GM23248 (cell line): ENCODE measurements around the gene PLCB1. TPM values are rescaled to one million over a fixed set of nuclear protein-coding genes. Genes with fewer than 3 reads are reported as not detected.

Experiments used
- DNase-seq: peaks from one replicate; pipeline ENCODE4 v3.0.0-alpha.2; 2015
- H2AFZ ChIP-seq: fragments of 200-600 bp; sonication (generic); 2 replicates; pipeline ENCODE4 v1.6.1; 2016; ENCODE audit warnings: antibody characterized with exemption
- H3F3A ChIP-seq: fragments of 200-600 bp; sonication (generic); 2 replicates; pipeline ENCODE4 v1.6.1; 2016; ENCODE audit warnings: mild to moderate bottlenecking, antibody characterized with exemption, mixed run types; ENCODE audit not compliant: insufficient read depth
- H3K27ac ChIP-seq: fragments of 200-600 bp; sonication (generic); 2 replicates; pipeline ENCODE4 v1.5.1; 2016; ENCODE audit warnings: mild to moderate bottlenecking
- H3K27me3 ChIP-seq: fragments of 200-600 bp; sonication (generic); replicated peaks from 2 replicates; pipeline ENCODE4 v1.6.1; 2016; ENCODE audit warnings: mild to moderate bottlenecking; ENCODE audit not compliant: insufficient read depth
- H3K36me3 ChIP-seq: fragments of 200-600 bp; sonication (generic); 2 replicates; pipeline ENCODE4 v1.6.1; 2016; ENCODE audit warnings: low read depth, mild to moderate bottlenecking
- H3K4me1 ChIP-seq: fragments of 200-600 bp; sonication (generic); 2 replicates; pipeline ENCODE4 v1.6.1; 2016; ENCODE audit warnings: mild to moderate bottlenecking; ENCODE audit not compliant: insufficient read depth
- H3K4me2 ChIP-seq: fragments of 200-600 bp; sonication (generic); one replicate; pipeline ENCODE4 v1.6.1; 2016; ENCODE audit warnings: mild to moderate bottlenecking; ENCODE audit not compliant: unreplicated experiment
- H3K4me3 ChIP-seq: fragments of 200-600 bp; sonication (generic); 2 replicates; pipeline ENCODE4 v1.5.1; 2016; ENCODE audit warnings: mild to moderate bottlenecking
- H3K79me2 ChIP-seq: fragments of 200-600 bp; sonication (generic); 2 replicates; pipeline ENCODE4 v1.6.1; 2016; ENCODE audit warnings: mild to moderate bottlenecking; ENCODE audit not compliant: insufficient read depth
- H3K9ac ChIP-seq: fragments of 200-600 bp; sonication (generic); 2 replicates; pipeline ENCODE4 v1.6.1; 2016; ENCODE audit warnings: mild to moderate bottlenecking
- H3K9me2 ChIP-seq: fragments of 200-600 bp; sonication (generic); 2 replicates; pipeline ENCODE4 v1.6.1; 2016; ENCODE audit warnings: mixed run types, mild to moderate bottlenecking, moderate library complexity; ENCODE audit not compliant: insufficient read depth
- H3K9me3 ChIP-seq: fragments of 200-600 bp; sonication (generic); one replicate; pipeline ENCODE4 v1.6.1; 2017; ENCODE audit warnings: low read depth
- H4K20me1 ChIP-seq: fragments of 200-600 bp; sonication (generic); 2 replicates; pipeline ENCODE4 v1.6.0; 2016; ENCODE audit not compliant: insufficient read depth
- EZH2 ChIP-seq: fragments of 200-600 bp; sonication (generic); IDR thresholded peaks from 2 replicates; pipeline ENCODE4 v1.6.1; 2018; ENCODE audit warnings: antibody characterized with exemption, mild to moderate bottlenecking; ENCODE audit not compliant: insufficient read depth, poor library complexity, severe bottlenecking
- EZH2phosphoT487 ChIP-seq: fragments of 200-600 bp; sonication (generic); IDR thresholded peaks from 2 replicates; pipeline ENCODE4 v1.6.1; 2018; ENCODE audit warnings: antibody characterized with exemption, moderate library complexity, mild to moderate bottlenecking, low read depth; ENCODE audit not compliant: insufficient read depth
- WGBS, 2 experiments: methylation state at CpG; one replicate each; pipeline ENCODE4 v1.1.6; 2015 to 2017; ENCODE audit warnings: low lambda C conversion rate in 2 of 2, low coverage in 1 of 2; ENCODE audit errors: missing lambda C conversion rate in 2 of 2; 5-methylcytosine and 5-hydroxymethylcytosine counted together
- in situ Hi-C: fragments of 300-500 bp; cut with MboI; formaldehyde crosslinking; loops from 2 replicates; pipeline ENCODE4 v1.15.0; 2020
- polyA plus RNA-seq: library from polyadenylated mRNA; unstranded; fragments of >200 nt; fragmentation: Nextera tagmentation; extraction: Ambion mirVana; gene quantifications from 2 replicates; pipeline ENCODE4 v1.2.1, GENCODE V29; 2016
- total RNA-seq: library from RNA; depleted of rRNA; stranded (reverse); fragments of >200 nt; shearing (Covaris generic); gene quantifications from 2 replicates; pipeline ENCODE4 v1.2.3, GENCODE V29; 2014

The PLCB1 gene
- total and polyA plus RNA-seq, 2 experiments from 2014 or later, result 3.7 to 12.8 TPM

- no peaks in the 10 kb centered on the region for H3K9me3 ChIP-seq
- H3K27me3 ChIP-seq, result no peaks in the 10 kb centered on the region
- no peaks in the 10 kb centered on the region for H3K36me3 ChIP-seq
- in situ Hi-C loops, result no loop called here
- H3F3A ChIP-seq, result no peaks in the 10 kb centered on the region
- DNase-seq, result no peak
- H4K20me1 ChIP-seq, result no peaks in the 10 kb centered on the region
- TF ChIP-seq EZH2, result no peak
- no peak for TF ChIP-seq EZH2phosphoT487
- H2AFZ ChIP-seq, result no peak overlapping the region
- H3K9me2 ChIP-seq, result no peaks in the 10 kb centered on the region
- no peaks in the 10 kb centered on the region for H3K79me2 ChIP-seq
- H3K9ac ChIP-seq, result no peak overlapping the region
- no peak overlapping the region for H3K4me2 ChIP-seq
- H3K4me3 ChIP-seq, result no peak overlapping the region
- H3K4me1 ChIP-seq, result no peaks in the 10 kb centered on the region
- no peak overlapping the region for H3K27ac ChIP-seq
- 42 to 45% methylated on average over 4 of the region's 4 CpGs for WGBS, 2 experiments
These were observed 178.6 kb downstream of the PLCB1 start for GRCh38 chr20:8310618-8311017.

GRCh38 chr20:8313073-8313472 is 181.0 kb downstream of the PLCB1 start:
- Histone ChIP-seq H3K79me2 (no peaks in the 10 kb centered on the region), H3F3A (no peaks in the 10 kb centered on the region), H4K20me1 (no peaks in the 10 kb centered on the region), H3K27ac (no peak overlapping the region), H3K4me1 (no peaks in the 10 kb centered on the region), H2AFZ (no peak overlapping the region), H3K4me3 (no peak overlapping the region), H3K4me2 (no peak overlapping the region), H3K9me2 (no peaks in the 10 kb centered on the region), H3K9ac (no peak overlapping the region), H3K27me3 (no peaks in the 10 kb centered on the region), H3K36me3 (no peaks in the 10 kb centered on the region), H3K9me3 (no peaks in the 10 kb centered on the region)
- TF ChIP-seq EZH2, result no peak
- TF ChIP-seq EZH2phosphoT487, result no peak
- in situ Hi-C loops, result no loop called here
- WGBS, 2 experiments, result 96 to 100% methylated on average over 1 of the region's 1 CpG
- no peak for DNase-seq

DNA sequence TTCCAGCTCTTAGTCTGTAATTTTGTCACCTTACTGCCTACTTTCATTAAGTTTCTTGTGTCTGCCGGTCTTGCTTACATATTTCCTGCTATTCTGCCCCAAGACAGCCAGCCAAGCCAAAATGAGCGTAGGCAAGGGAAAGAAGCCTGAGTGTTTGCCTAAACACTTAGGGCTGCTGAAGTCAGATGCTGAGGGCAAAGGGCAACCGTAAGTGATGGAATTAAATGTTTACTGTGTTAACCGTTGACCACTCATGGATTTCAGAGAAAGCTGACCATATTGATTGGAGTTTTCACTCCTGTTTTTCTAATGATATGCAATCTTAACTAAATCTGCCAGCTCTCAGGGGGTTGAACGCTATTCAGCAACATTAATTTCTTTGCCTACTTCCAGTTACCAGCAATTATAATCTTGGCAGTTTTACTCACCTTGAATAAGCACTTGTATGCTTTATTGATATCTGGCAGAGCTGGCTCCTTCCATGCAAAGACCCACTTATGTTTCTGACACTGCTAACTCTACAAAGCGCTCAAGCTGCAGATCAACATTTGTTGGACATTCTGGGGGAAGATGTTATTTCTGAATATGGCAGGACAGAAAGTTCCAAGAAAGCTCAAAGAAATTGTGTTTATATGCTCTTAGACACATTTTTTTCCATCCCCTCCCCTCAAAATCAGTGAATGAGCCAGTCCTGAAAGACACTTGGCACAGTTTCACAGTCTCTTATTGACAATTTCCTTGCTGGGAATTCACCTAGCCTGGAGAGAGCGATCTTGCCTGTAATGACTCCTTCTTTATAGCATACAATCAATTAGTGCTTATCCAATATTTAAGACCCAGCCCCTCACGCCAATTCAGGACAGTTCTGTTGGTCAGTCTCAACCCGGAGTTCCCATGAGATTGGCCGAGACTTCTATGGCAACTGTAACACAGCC is 183.8 kb downstream of the PLCB1 start:
- H3K9me2 ChIP-seq, result no peaks in the 10 kb centered on the region
- no peak overlapping the region for H2AFZ ChIP-seq
- no peaks in the 10 kb centered on the region for H3K79me2 ChIP-seq
- no peaks in the 10 kb centered on the region for H3K4me1 ChIP-seq
- H3K9me3 ChIP-seq, result no peaks in the 10 kb centered on the region
- H3K27me3 ChIP-seq, result no peaks in the 10 kb centered on the region
- no peaks in the 10 kb centered on the region for H3F3A ChIP-seq
- no peaks in the 10 kb centered on the region for H4K20me1 ChIP-seq
- no peak overlapping the region for H3K4me2 ChIP-seq
- H3K4me3 ChIP-seq, result no peak overlapping the region
- H3K27ac ChIP-seq, result no peak overlapping the region
- H3K9ac ChIP-seq, result no peak overlapping the region
- TF ChIP-seq EZH2phosphoT487, result no peak
- no peak for TF ChIP-seq EZH2
- H3K36me3 ChIP-seq, result no peaks in the 10 kb centered on the region
- in situ Hi-C loops, result no loop called here
- WGBS, 2 experiments, result 92 to 94% methylated on average over 10 of the region's 10 CpGs
- DNase-seq, result no peak

DNA sequence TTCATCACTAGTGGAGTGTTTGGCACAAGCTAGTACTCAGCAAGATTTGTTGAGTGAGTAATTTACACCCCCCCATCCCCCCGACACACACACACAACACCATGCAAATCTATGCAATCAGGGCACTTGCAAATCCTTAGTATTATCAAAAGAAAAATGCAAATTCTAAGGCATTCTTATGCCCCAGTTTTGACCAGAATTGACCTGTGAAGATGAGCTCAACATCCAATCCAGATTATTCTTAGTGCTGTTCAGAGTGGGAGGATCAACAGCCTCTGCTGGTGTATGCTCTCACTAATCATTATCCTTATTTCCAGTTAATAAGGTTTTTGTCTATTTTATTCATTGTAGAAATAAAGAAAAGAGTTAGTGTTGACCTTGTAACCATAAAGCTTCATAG is 185.4 kb downstream of the PLCB1 start:
- Histone ChIP-seq H2AFZ (no peak overlapping the region), H3F3A (no peaks in the 10 kb centered on the region), H3K9me3 (no peaks in the 10 kb centered on the region), H3K9ac (no peak overlapping the region), H3K27ac (no peak overlapping the region), H3K36me3 (no peaks in the 10 kb centered on the region), H3K79me2 (no peaks in the 10 kb centered on the region), H3K4me3 (no peak overlapping the region), H4K20me1 (no peaks in the 10 kb centered on the region), H3K4me2 (no peak overlapping the region), H3K9me2 (no peaks in the 10 kb centered on the region), H3K4me1 (no peaks in the 10 kb centered on the region), H3K27me3 (no peaks in the 10 kb centered on the region)
- WGBS, 2 experiments, result 96 to 100% methylated on average over 1 of the region's 1 CpG
- TF ChIP-seq EZH2phosphoT487, result no peak
- TF ChIP-seq EZH2, result no peak
- in situ Hi-C loops, result no loop called here
- no peak for DNase-seq
